SK-N-MC (cell line): ENCODE data around the gene AACS.

Experiments
- EZH2 ChIP-seq: fragments of 200-600 bp; sonication (generic); IDR thresholded peaks from one replicate; pipeline ENCODE4 v1.6.1; 2017; ENCODE audit warnings: antibody characterized with exemption
- FOXP2 ChIP-seq: optimal IDR thresholded peaks from 2 replicates; pipeline ENCODE3; 2011; ENCODE audit warnings: mild to moderate bottlenecking, moderate library complexity; ENCODE audit not compliant: insufficient read depth; ENCODE audit errors: extremely low read length, control extremely low read depth
- POLR2AphosphoS5 ChIP-seq: IDR thresholded peaks from 2 replicates; pipeline ENCODE4 v1.6.1; 2012; ENCODE audit warnings: mild to moderate bottlenecking, low read depth, low read length, borderline replicate concordance

- no peak for TF ChIP-seq POLR2AphosphoS5
- no peak for TF ChIP-seq EZH2
- no peak for TF ChIP-seq FOXP2
Observed at GRCh38 chr12:125175576-125175975, 110.3 kb downstream of the AACS start.
